Measurements from ENCODE around the gene EFHC1. TPM values are rescaled to one million over a fixed set of nuclear protein-coding genes. Genes with fewer than 3 reads are reported as not detected.

The EFHC1 gene
- total and polyA plus RNA-seq, 4 donors, result 3.3 to 11.3 (median 6.9) TPM

GRCh38 chr6:52409499-52409898, 10.6 kb upstream of the EFHC1 start:
- WGBS, result 71% methylated on average over 1 of the region's 1 CpG
- Histone ChIP-seq H3K4me3 (ENCODE audit: low read depth in 1 of 3, low read length in 3 of 3) (no peak overlapping the region), H3K4me1 (ENCODE audit: control insufficient read depth in 4 of 4, insufficient read depth in 4 of 4, low read length in 3 of 4) (no peaks in the 10 kb centered on the region), H3K36me3 (ENCODE audit: control insufficient read depth in 4 of 4, insufficient read depth in 3 of 4, low read depth in 1 of 4, low read length in 3 of 4) (no peaks in the 10 kb centered on the region), H3K27ac (ENCODE audit: low read depth in 1 of 2, low read length in 2 of 2) (no peak overlapping the region), H3K9ac (ENCODE audit: low read depth in 1 of 2, low read length in 2 of 2) (no peak overlapping the region), H3K9me3 (ENCODE audit: control insufficient read depth in 4 of 4, low read length in 3 of 4) (no peaks in the 10 kb centered on the region), H3K27me3 (ENCODE audit: control insufficient read depth in 4 of 4, insufficient read depth in 4 of 4, low read length in 3 of 4) (no peaks in the 10 kb centered on the region)
- DNase-seq (ENCODE audit: low spot score), result no peak
- TF ChIP-seq HNF4G (IDR thresholded peaks at IDR 0.05) (no peak), NR2F2 (IDR thresholded peaks at IDR 0.05) (no peak), HNF4A (conservative IDR thresholded peaks at IDR 0.05) (no peak), SP1 (IDR thresholded peaks at IDR 0.05) (no peak)

- H3K9ac ChIP-seq (ENCODE audit: low read depth in 1 of 2, low read length in 2 of 2), result no peak overlapping the region
- H3K27me3 ChIP-seq (ENCODE audit: control insufficient read depth in 4 of 4, insufficient read depth in 4 of 4, low read length in 3 of 4), result no peaks in the 10 kb centered on the region
- TF ChIP-seq REST (IDR thresholded peaks at IDR 0.05) (no peak), FOXA1 (IDR thresholded peaks at IDR 0.05) (no peak), NR2F2 (IDR thresholded peaks at IDR 0.05) (no peak), ATF3 (IDR thresholded peaks at IDR 0.05) (no peak), ZBTB33 (IDR thresholded peaks at IDR 0.05) (no peak), TAF1 (conservative IDR thresholded peaks at IDR 0.05) (no peak), EGR1 (IDR thresholded peaks at IDR 0.05; ENCODE audit: low read depth in 2 of 2) (no peak), HNF4G (IDR thresholded peaks at IDR 0.05) (no peak), RXRA (IDR thresholded peaks at IDR 0.05) (no peak), GABPA (IDR thresholded peaks at IDR 0.05 in 1 of 2, conservative IDR thresholded peaks at IDR 0.05 in 1 of 2) (no peak), FOXA2 (IDR thresholded peaks at IDR 0.05) (no peak), MAX (IDR thresholded peaks at IDR 0.05) (no peak), RAD21 (IDR thresholded peaks at IDR 0.05) (no peak), CTCF (IDR thresholded peaks at IDR 0.05; ENCODE audit: low read depth, low read length, missing input control) (no peak), YY1 (IDR thresholded peaks at IDR 0.05) (no peak), JUND (IDR thresholded peaks at IDR 0.05) (no peak), HNF4A (conservative IDR thresholded peaks at IDR 0.05) (no peak), SP1 (IDR thresholded peaks at IDR 0.05) (no peak)
- DNase-seq (ENCODE audit: low spot score), result no peak
- no peak overlapping the region for H3K27ac ChIP-seq (ENCODE audit: low read depth in 1 of 2, low read length in 2 of 2)
- no peaks in the 10 kb centered on the region for H3K9me3 ChIP-seq (ENCODE audit: control insufficient read depth in 4 of 4, low read length in 3 of 4)
- no peaks in the 10 kb centered on the region for H3K4me1 ChIP-seq (ENCODE audit: control insufficient read depth in 4 of 4, insufficient read depth in 4 of 4, low read length in 3 of 4)
- H3K36me3 ChIP-seq (ENCODE audit: control insufficient read depth in 4 of 4, insufficient read depth in 3 of 4, low read depth in 1 of 4, low read length in 3 of 4), result no peaks in the 10 kb centered on the region
- H3K4me3 ChIP-seq (ENCODE audit: low read depth in 1 of 3, low read length in 3 of 3), result no peak overlapping the region
Observed at GRCh38 chr6:52410979-52411378, 9.2 kb upstream of the EFHC1 start.
